Endometrial microvascular endothelial cells (primary cell): ENCODE measurements around the gene DMRT1. TPM values are rescaled to one million over a fixed set of nuclear protein-coding genes. Genes with fewer than 3 reads are reported as not detected.
"Not testable (repeated sequence)": the region's sequence is repeated elsewhere in the genome, so short reads cannot be mapped to it uniquely, and the experiment has no call there.

ENCODE experiments used
- in situ Hi-C: cut with HindIII; loops from 2 replicates; pipeline ENCODE4 v1.10.0; 2017; ENCODE audit warnings: low sequenced_read_pairs, low pct_unique_long_range_greater_than_20kb; ENCODE audit errors: inconsistent ontology term
- total RNA-seq: library from RNA; depleted of rRNA; stranded (reverse); fragments of >200 nt; gene quantifications from one replicate; pipeline ENCODE4 v1.2.3, GENCODE V29; 2015; ENCODE audit errors: inconsistent ontology term

Gene DMRT1
- total RNA-seq, 1 donor from 2014 or later: 0.28 TPM

DNA sequence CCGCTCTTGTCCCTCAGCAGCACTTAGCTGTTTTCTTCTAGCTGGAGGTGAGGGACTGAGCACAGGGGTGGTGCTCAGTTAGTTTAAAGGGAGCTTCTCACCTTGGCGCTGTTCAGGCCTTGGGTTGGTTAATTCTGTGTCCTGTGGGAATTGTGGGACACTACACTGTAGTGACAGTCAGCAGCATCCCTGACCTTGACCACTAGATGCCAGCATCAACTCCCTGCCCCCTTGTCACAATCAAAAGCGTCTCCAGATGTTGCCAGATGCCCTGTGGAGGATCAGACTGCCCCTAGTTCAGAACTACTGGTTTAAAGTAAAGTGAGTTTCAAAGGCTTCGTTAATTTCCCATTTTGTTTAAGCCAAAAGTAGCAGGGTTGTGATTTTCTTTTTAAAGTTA is 69.5 kb downstream of the DMRT1 start:
- in situ Hi-C loops: no loop called here

GRCh38 chr9:912776-913175 is 71.3 kb downstream of the DMRT1 start:
- in situ Hi-C loops: no loop called here

DNA sequence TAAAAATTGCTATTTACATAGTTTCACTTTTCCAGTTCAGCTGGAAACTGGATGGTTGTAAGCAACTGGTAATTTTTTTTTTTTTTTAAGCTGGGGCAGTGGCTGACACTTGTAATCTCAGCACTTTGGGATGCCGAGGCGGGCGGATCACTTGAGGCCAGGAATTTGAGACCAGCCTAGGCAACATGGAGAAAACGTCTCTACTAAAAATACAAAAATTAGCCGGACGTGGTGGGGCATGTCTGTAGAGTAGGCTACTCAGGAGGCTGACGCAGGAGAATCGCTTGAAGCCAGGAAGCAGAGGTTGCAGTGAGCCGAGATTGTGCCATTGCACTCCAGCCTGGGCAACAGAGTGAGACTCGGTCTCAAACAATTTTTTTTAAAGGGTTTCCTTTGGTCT is 72.0 kb downstream of the DMRT1 start:
- in situ Hi-C loops: not testable (repeated sequence)

DNA sequence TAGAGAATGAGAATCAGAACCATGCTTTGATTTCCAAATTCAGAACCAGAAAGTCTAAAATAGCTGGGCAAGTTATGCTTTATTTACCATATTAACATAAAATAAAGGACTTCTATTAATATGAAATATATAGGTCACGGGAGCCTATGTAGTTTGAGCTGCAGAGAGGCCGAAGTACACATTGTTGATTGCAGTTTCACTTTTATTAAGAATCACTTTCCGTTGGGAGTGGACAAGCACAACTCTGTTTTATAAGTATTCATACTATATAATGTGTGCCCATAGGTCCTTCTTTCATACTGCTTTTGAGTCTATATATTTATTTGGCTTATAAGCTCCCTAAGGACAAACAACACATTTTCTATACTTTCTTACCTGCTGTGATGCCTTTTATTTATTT is 76.2 kb downstream of the DMRT1 start:
- in situ Hi-C loops: no loop called here

GRCh38 chr9:920927-921326 is 79.4 kb downstream of the DMRT1 start:
- in situ Hi-C loops: no loop called here

DNA sequence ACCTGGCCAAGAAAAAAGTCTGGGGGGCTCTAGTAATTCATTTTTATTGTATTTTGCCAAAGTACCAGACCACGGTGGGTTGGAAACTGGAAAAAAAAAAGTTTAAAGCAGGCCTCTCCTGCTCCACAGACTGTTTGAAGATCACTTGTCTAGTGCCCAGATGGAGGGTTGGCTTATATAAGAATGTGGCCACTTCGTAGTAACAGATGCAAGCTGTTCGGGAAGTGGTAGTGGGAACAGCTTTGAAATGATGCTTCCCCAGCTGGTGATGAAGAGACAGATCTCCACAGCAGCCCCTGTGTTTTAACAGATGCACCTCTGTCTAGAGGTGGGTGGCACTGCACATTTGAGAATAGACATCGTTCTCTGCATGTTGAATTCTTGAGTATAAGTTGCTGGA is 80.7 kb downstream of the DMRT1 start:
- in situ Hi-C loops: no loop called here

GRCh38 chr9:922731-923130 is 81.2 kb downstream of the DMRT1 start:
- in situ Hi-C loops: no loop called here

DNA sequence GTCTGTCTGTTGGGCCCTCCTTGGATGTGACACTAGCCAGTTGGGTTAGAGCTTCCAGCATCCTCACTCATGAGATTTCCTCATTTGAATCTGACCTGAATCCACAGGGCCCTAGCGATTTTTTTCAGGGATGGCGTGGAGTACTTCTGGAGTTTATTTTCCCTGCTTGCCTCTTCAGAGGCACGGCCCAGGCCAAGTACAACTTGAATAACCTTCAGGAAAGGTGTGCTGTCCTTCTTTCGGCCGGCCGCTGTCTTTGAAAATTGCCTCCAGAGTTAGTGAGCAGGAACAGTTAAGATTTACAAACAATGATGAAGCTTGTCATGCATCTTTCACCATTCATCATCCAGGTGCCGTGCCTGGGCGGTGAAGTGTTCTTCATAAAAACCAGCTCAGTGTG is 85.5 kb downstream of the DMRT1 start:
- in situ Hi-C loops: no loop called here

- in situ Hi-C loops: no loop called here
These were observed 87.0 kb downstream of the DMRT1 start for GRCh38 chr9:928363-929042.

DNA sequence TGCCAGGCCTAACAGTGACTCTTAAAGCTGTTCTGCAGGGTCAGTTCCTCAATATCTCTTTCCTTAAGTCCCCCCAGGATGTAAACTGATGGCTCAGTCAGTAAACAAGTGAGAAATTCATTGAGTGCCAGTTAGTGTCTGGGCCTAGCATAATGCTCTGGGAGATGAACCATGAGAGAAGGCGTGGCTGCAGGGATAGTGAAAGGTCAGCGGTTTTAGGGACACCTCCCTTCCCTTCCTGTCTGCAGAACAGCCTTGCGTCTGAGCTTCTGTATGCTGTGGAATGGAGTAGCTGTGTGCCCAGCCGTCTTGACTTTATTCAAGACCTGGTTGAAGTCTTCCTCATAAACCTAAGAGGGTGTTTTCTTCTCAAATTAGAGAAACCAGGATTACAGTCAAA is 88.2 kb downstream of the DMRT1 start:
- in situ Hi-C loops: no loop called here

DNA sequence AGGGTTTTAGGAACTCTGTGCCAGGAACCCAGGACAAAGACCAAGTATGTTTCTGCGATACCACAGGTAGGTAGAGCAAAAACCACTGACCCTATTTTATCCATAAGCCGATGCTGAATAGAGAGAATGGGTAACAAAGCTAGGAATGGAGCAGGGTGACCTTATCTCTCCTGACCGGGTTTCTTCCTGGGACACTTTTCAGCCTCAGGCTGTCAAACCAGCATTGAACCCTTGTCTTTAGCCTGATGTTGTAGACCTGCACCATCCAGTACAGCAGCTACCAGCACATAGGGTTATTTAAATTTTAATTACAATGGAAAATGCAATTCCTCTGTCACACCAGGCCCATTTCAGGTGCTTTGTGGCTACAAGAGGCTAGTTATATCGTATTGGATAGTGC is 91.9 kb downstream of the DMRT1 start:
- in situ Hi-C loops: no loop called here

GRCh38 chr9:935348-935965 is 94.0 kb downstream of the DMRT1 start:
- in situ Hi-C loops: no loop called here

- in situ Hi-C loops: no loop called here
These were observed 101.5 kb downstream of the DMRT1 start for GRCh38 chr9:942805-943580.

DNA sequence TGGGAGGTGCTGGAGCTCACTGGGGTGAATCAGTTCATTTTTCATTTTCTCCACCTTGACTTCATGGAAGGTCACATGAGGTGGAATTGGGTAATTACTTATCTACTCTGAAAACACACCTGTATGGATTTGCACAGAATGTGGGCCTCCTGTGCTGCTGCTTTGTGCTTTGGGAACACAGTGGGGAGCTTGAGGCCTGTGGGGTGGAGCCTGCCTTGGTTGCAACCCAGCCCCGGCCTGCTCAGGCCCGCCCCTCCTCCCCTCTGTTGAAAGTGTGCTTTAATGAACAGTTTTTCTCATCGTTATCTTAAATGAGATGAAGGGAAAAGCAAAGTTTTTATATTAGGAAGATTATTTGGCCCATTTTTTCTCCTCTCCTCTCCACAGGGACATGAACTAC is 106.5 kb downstream of the DMRT1 start:
- in situ Hi-C loops: no loop called here

DNA sequence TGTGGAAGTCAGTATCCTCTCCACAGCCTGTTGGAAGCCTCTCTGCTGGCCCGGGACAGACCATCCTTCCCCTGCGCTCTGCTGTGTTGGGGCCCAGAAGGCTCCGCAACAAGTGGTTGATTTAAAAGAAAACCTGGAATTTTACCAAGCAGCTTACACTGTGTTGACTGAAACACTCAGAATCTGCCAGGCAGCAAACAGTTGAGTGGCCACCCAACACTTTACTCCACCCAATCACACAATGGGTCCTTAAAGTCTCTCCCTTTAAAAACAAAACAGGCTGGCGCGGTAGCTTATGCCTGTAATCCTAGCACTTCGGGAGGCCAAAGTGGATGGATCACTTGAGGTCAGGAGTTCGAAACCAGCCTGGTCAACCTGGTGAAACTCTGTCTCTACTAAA is 107.0 kb downstream of the DMRT1 start:
- in situ Hi-C loops: no loop called here

DNA sequence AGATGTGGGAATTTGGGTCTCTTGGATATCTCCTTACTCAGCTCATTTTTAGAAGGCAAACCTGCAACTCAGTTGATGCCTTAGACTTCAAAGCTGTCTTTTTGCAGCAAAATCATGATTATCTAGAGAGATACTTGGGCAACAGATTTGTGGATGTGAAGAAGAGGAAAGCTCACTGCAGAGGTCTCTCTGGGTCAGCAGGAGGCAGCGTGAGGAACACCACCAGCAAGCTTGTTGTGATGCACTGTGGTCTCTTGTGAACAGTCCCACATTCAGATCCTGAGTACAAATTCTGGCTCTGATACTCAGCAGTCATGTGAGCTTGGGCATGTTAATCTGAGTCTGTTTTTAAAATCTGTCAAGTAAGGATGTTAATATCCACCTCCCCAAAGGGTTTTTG is 108.6 kb downstream of the DMRT1 start:
- in situ Hi-C loops: no loop called here

DNA sequence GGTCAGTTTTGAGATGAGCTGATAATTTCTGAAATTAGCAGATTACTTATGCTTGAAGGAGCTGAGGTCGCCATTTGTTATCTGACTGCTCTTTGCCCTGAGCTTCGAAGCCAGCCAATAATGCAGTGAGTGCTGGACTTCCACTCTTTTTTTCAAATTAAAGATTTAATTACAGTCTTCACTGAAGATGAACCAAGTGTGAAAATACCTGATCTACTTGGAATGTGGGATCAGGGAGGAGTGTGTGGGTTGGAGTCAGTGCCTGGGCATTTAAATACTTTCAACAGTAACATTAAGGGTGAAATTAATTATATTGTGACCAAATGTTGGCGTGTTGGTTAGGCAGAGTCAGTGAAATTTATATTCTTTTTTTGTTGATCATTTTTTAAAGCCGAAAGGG is 111.0 kb downstream of the DMRT1 start:
- in situ Hi-C loops: no loop called here

- in situ Hi-C loops: no loop called here
These were observed 117.6 kb downstream of the DMRT1 start for GRCh38 chr9:959105-959504.

DNA sequence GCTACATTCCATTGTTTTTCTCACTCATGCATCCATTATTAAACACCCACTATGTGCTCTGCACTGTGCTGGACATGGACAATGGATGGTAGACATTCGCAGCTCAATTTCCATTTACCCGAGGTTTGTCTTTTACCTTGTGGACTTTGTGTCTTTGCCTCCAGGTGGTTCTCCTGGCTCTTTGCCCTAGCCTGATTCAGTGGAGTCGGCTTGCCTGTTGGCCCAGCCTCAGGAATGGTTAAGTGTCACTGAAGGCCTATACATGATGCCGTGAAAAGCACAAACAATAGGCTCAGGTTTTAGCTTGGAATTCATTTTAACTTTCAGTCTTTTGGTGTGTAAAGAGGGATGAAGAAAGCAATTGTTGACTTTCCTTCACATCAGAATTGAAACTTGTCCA is 118.4 kb downstream of the DMRT1 start:
- in situ Hi-C loops: no loop called here

GRCh38 chr9:962023-962422 is 120.5 kb downstream of the DMRT1 start:
- in situ Hi-C loops: no loop called here
